PC-9 (cell line): ENCODE measurements around the gene EHMT1. TPM values are rescaled to one million over a fixed set of nuclear protein-coding genes. Genes with fewer than 3 reads are reported as not detected.

Experiments
- BruUV-seq: library from RNA; stranded (reverse); fragments of 400-500 nt; replicated peaks from 2 replicates; lab custom pipeline; 2021; lab: Mats Ljungman, UMichigan
- CTCF ChIA-PET: fragments of 300-600 bp; sonication (Branson Sonifier 250); formaldehyde crosslinking; loops from one replicate; lab custom pipeline; 2022; ENCODE audit warnings: antibody characterized with exemption; lab: Charles Lee
- POLR2A ChIA-PET: fragments of 300-600 bp; sonication (Branson Sonifier 250); formaldehyde crosslinking; loops from one replicate; lab custom pipeline; 2022; ENCODE audit warnings: antibody characterized with exemption; ENCODE audit not compliant: unreplicated experiment; lab: Charles Lee
- DNase-seq, 2 experiments: peaks; one replicate each; pipeline versions ENCODE4 v3.0.0 to v3.0.0-alpha.2; 2015 to 2022; ENCODE audit warnings: mixed read lengths in 1 of 2
- H2AFZ ChIP-seq: fragments of 200-600 bp; sonication (generic); 2 replicates; pipeline ENCODE4 v1.8.1; 2017; ENCODE audit warnings: antibody characterized with exemption
- H3F3A ChIP-seq: fragments of 200-600 bp; sonication (generic); 2 replicates; pipeline ENCODE4 v1.8.1; 2017; ENCODE audit warnings: antibody characterized with exemption, mild to moderate bottlenecking, low read depth; ENCODE audit not compliant: insufficient read depth
- H3K27ac ChIP-seq: fragments of 200-600 bp; sonication (generic); 2 replicates; pipeline ENCODE4 v1.6.1; 2016; ENCODE audit warnings: mixed run types
- H3K27me3 ChIP-seq: fragments of 200-600 bp; sonication (generic); 2 replicates; pipeline ENCODE4 v1.6.1; 2016; ENCODE audit warnings: low read depth, mixed run types; ENCODE audit not compliant: insufficient read depth
- H3K36me3 ChIP-seq: fragments of 200-600 bp; sonication (generic); 2 replicates; pipeline ENCODE4 v1.6.1; 2016; ENCODE audit warnings: low read depth, mixed run types
- H3K4me1 ChIP-seq: fragments of 200-600 bp; sonication (generic); replicated peaks from 2 replicates; pipeline ENCODE4 v1.6.1; 2016; ENCODE audit warnings: mixed run types; ENCODE audit not compliant: insufficient read depth
- H3K4me2 ChIP-seq: fragments of 200-600 bp; sonication (generic); 2 replicates; pipeline ENCODE4 v1.6.1; 2017; ENCODE audit warnings: mixed run types
- H3K4me3 ChIP-seq: fragments of 200-600 bp; sonication (generic); 2 replicates; pipeline ENCODE4 v1.6.1; 2016; ENCODE audit warnings: mixed run types
- H3K79me2 ChIP-seq: fragments of 200-600 bp; sonication (generic); 2 replicates; pipeline ENCODE4 v1.6.1; 2017; ENCODE audit warnings: low read depth, mixed run types
- H3K9me2 ChIP-seq: fragments of 200-600 bp; sonication (generic); 2 replicates; pipeline ENCODE4 v1.8.1; 2017; ENCODE audit warnings: mild to moderate bottlenecking; ENCODE audit not compliant: insufficient read depth
- H3K9me3 ChIP-seq: fragments of 200-600 bp; sonication (generic); 2 replicates; pipeline ENCODE4 v1.8.1; 2016; ENCODE audit warnings: low read depth; ENCODE audit not compliant: insufficient read depth
- H4K20me1 ChIP-seq: fragments of 200-600 bp; sonication (generic); 2 replicates; pipeline ENCODE4 v1.8.1; 2017; ENCODE audit not compliant: insufficient read depth
- EZH2 ChIP-seq: fragments of 200-600 bp; sonication (generic); IDR thresholded peaks from 2 replicates; pipeline ENCODE4 v1.8.0; 2017; ENCODE audit warnings: antibody characterized with exemption, low read depth
- intact Hi-C: fragments of 100-400 bp; cut with micrococcal nuclease; formaldehyde crosslinking; loops from one replicate; pipeline ENCODE4 v1.10.0; 2022; ENCODE audit not compliant: unreplicated experiment
- total RNA-seq: library from RNA; stranded (reverse); gene quantifications from 2 replicates; pipeline ENCODE4 v1.2.3, GENCODE V29; 2021
- TF ChIP-seq, protein P1 (sequence below): fragments of 200-600 bp; sonication (generic); conservative IDR thresholded peaks from 2 replicates; pipeline ENCODE4 v1.6.1; 2017; ENCODE audit warnings: mixed run types, antibody characterized with exemption, mild to moderate bottlenecking, moderate library complexity

The EHMT1 gene
- total RNA-seq, 1 experiment from 2014 or later = 116 TPM

DNA sequence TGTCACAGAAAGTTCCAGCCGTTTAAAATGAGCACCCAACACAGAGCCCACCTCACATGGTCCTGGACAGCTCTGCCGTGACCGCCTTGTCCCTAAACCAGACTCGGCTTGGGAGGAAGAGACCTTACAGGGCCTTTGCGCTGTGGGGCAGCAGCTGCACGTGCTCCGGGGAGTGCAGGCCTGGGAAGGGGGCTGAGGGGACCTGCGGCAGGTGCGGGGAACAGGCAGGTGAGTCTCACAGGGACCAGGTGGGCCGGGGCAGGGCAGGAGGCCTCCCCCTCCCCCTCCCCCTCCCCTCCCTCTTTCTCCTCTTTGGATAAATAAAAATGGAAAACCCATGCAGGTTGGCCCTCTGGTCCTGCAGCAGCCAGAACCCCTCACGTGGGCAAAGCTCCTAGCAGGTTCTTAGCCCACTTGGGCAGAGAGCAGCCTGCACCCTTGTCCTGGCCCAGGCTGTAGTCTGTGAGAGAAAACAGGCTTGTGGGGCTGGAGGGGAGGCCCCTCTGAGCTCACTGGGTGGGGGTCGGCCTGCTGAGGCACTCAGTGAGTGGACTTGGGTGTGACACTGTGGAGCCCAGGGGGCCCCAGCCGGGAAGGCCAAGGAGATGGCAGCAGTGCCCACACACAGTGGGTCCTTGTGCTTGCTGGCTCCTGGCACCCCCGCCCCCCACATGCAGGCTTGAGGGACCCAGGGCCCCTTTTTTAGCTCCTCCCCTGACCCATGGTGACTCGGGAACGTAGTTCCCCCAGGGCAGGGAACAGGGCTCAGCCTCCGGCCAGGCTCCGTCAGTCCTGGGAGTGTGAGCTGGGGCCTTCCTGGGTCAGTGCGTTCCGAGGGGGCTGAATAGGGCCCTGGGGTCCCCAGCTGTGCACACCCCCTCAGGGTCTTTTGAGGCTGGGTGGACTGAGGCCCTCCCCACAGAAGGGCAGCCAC, 218.8 kb downstream of the EHMT1 start:
- no peaks in the 10 kb centered on the region for H3K27me3 ChIP-seq
- no peaks in the 10 kb centered on the region for H3K9me2 ChIP-seq
- H3K4me3 ChIP-seq = no peak overlapping the region
- TF ChIP-seq EZH2 = no peak
- TF ChIP-seq, protein P1, sequence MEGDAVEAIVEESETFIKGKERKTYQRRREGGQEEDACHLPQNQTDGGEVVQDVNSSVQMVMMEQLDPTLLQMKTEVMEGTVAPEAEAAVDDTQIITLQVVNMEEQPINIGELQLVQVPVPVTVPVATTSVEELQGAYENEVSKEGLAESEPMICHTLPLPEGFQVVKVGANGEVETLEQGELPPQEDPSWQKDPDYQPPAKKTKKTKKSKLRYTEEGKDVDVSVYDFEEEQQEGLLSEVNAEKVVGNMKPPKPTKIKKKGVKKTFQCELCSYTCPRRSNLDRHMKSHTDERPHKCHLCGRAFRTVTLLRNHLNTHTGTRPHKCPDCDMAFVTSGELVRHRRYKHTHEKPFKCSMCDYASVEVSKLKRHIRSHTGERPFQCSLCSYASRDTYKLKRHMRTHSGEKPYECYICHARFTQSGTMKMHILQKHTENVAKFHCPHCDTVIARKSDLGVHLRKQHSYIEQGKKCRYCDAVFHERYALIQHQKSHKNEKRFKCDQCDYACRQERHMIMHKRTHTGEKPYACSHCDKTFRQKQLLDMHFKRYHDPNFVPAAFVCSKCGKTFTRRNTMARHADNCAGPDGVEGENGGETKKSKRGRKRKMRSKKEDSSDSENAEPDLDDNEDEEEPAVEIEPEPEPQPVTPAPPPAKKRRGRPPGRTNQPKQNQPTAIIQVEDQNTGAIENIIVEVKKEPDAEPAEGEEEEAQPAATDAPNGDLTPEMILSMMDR = no peak
- no peak overlapping the region for H3K4me2 ChIP-seq
- no peaks in the 10 kb centered on the region for H3F3A ChIP-seq
- no peak overlapping the region for H3K27ac ChIP-seq
- BruUV-seq = no TSS peak
- intact Hi-C loops = no loop called here
- ChIA-PET CTCF (no interaction called here), POLR2A (no interaction called here)
- no peaks in the 10 kb centered on the region for H3K79me2 ChIP-seq
- no peaks in the 10 kb centered on the region for H4K20me1 ChIP-seq
- H3K9me3 ChIP-seq = no peaks in the 10 kb centered on the region
- no peak for DNase-seq
- no peaks in the 10 kb centered on the region for H3K4me1 ChIP-seq
- no peaks in the 10 kb centered on the region for H3K36me3 ChIP-seq
- no peak overlapping the region for H2AFZ ChIP-seq

DNA sequence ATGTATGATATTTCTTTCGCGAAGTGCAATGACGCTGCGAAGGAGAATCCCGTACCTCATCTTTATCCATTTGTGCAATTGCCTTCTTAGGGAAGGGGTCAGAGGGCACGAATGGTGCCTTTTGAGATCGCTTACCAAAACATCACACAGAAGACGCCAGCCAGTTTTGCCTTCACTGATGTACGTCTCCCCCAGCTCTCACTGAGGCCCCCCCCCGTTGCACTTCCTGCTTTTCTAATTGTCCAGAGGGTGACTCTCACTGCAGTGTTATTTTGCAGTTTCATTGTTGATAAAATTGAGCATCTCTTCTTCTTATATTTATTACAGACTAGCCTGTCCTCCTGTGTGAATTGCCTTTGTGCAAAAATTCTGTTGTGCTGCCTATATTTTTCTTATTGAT, 219.8 kb downstream of the EHMT1 start:
- POLR2A ChIA-PET = no interaction called here
- H3K79me2 ChIP-seq = no peaks in the 10 kb centered on the region

DNA sequence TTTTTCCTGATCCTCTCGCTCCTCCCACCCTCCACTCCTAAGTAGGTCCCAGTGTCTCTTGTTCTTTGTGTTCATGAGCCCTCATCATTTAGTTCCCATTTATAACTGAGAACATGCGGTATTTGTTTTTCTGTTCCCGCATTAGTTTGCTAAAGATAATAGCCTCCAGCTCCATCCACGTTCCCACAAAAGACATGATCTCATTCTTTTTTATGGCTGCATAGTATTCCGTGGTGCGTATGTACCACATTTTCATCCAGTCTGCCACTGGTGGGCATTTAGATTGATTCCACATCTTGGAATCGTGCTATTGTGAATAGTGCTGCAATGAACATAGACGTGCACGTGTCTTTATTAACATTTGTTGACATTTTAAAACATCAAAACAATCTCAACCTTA, 224.6 kb downstream of the EHMT1 start:
- Histone ChIP-seq H3K9me2 (no peaks in the 10 kb centered on the region), H3K79me2 (no peaks in the 10 kb centered on the region), H3K27me3 (0 out of 2 replicates have a peak, but pooled peaks cover 3% of the 10 kb centered on the region), H3K27ac (no peak overlapping the region), H3K9me3 (no peaks in the 10 kb centered on the region), H2AFZ (no peak overlapping the region), H3F3A (no peaks in the 10 kb centered on the region), H3K4me3 (no peak overlapping the region), H3K4me1 (no peaks in the 10 kb centered on the region), H4K20me1 (no peaks in the 10 kb centered on the region), H3K4me2 (no peak overlapping the region), H3K36me3 (no peaks in the 10 kb centered on the region)
- BruUV-seq = no TSS peak
- intact Hi-C loops = no loop called here
- ChIA-PET CTCF (no interaction called here), POLR2A (no interaction called here)
- TF ChIP-seq EZH2 = no peak
- TF ChIP-seq, protein P1 = no peak
- DNase-seq = no peak

More for the DNA sequence above, 219.8 kb downstream of the EHMT1 start:
- Histone ChIP-seq H3K27ac (no peak overlapping the region), H3K9me3 (no peaks in the 10 kb centered on the region), H4K20me1 (no peaks in the 10 kb centered on the region), H3K4me1 (no peaks in the 10 kb centered on the region), H3F3A (no peaks in the 10 kb centered on the region), H3K4me2 (no peak overlapping the region), H3K27me3 (no peaks in the 10 kb centered on the region), H2AFZ (no peak overlapping the region), H3K9me2 (no peaks in the 10 kb centered on the region), H3K36me3 (no peaks in the 10 kb centered on the region), H3K4me3 (no peak overlapping the region)
- intact Hi-C loops = no loop called here
- no peak for TF ChIP-seq EZH2
- TF ChIP-seq, protein P1 = no peak
- CTCF ChIA-PET = no interaction called here
- BruUV-seq = no TSS peak
- no peak for DNase-seq
